Measurements from ENCODE around the gene SMCHD1.
A peak's percentile ranks its signal among the peaks of the same experiment; 100 is the strongest.
"Not testable (repeated sequence)": the region's sequence is repeated elsewhere in the genome, so short reads cannot be mapped to it uniquely, and the experiment has no call there.

SMCHD1 gene

DNA sequence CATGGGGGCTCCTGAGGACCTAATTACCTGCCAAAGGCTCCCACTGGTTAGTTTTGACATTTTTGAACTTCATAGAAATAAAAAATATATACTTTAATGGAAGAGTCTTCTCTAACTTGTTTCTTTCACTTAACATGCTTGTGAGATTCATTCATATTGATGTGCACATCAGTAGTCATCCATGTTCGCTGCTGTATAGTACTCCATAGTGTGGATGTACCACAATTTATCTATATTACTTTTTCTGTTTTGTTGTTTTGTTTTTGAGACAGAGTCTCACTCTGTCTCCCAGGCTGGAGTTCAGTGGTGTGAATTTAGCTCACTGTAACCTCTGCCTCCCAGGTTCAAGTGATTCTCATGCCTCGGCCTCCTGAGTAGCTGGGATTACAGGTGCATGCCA, 168.4 kb downstream of the SMCHD1 start:
- no peak for DNase-seq

DNA sequence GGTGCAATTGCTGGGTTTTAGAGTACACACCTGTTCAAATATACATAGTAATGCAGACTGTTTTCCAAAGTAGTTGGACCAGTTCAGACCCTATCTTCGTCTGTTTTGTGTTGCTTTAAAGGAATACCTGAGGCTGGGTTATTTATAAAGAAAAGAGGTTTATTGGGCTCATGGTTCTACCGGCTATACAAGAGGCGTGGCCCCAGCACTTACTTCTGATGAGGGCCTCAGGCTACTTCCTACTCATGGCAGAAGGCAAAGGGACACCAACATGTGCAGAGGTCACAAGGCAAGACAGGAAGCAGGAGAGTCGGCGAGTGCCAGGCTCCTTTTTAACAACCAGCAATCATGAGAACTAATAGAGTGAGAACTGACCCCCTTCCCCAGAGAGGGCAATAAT, 169.3 kb downstream of the SMCHD1 start:
- DNase-seq: no peak

DNA sequence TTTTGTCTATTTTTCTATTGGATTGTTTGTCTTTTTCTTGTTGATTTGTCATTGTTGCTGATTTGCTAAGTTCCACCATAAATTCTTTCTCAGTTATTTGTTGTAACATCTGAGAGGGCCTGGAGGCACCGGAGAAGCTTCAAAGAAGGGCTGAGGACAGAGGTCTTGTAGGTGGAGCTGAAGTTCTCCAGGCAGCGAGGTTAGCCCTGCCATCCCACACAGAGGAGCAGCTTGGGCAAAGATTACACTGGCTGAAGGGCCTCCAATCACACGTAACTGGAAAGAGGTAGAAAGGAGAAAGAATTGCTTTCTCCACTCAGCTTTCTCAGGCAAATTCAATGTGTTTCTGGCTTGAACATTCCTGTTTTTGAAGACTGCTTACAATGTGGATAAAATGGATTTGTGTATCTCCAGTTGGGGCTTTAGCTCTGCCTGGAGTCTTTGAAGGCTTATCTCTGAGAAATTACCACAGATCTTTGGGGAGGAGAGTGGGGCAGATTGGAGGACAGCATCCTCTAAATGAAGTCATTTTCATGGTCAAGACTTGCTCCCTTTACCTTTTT, 170.2 kb downstream of the SMCHD1 start:
- DNase-seq: no peak

DNA sequence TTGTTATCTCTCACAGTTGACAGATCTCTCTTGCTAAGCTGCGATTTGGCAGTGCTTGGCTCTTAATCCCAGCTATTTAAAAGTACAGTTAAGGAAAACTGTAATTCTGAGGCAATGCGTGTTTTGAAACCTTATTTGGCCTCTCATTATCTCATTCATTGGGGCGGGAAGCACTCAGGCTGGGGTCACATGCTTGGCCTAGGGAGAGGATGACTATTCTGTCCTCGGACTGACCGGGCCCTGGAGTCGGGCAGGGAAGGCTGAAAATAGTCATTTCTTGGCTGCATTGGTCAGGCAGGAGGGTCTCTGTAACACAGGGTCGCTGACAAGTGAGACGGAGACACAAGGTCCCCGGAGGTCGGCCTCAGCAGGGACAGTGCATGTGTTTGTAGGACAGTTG, 171.1 kb downstream of the SMCHD1 start:
- DNase-seq: peak; percentile 31

DNA sequence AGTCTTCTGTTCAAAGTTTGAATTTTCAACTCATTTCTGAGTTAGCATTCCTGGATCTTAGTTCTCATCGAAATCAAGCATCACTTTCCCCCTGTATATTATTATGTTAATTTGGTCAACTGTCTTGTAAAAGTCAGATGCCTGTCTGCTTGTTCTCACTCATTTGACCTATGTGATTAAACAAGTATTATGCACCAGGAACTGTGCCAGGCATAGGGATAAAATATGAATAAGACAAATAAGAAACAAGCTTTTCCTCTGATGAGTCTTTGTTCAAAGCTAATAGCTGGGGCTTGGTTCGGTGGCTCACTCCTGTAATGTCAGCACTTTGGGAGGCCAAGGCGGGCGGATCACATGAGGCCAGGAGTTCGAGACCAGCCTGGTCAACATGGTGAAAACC, 171.5 kb downstream of the SMCHD1 start:
- DNase-seq: no peak

DNA sequence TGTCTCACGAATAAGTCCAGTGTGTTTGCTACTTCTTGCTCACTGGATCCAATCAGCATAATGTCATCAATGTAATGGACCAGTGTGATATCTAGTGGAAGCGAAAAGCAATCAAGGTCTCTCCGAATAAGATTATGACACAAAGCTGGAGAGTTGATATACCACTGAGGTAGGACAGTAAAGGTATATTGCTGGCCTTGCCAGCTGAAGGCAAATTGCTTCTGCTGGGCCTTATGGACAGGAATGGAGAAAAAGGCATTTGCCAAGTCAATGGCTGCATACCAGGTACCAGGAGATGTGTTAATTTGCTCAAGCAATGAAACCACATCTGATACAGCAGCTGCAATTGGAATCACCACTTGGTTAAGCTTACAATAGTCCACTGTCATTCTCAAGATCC, 180.6 kb downstream of the SMCHD1 start:
- not testable (repeated sequence) for DNase-seq

DNA sequence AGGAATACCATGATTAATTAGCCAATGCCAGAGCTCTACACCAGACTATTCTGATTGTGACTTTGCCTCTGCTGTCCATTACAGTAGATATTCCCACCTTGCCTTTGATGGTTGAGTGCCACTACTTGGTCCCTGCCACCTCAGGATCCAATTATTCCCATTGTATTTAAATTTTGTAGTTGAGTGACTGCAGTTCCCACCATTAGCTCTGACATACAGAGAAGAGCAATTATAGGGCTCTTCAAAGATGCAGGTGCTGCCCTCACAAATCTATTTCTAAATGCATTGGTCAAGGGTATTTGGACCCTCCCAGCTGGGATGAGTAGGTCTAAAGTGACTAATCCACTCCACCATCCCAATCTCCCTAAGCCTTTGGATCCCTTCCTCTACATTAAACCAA, 181.8 kb downstream of the SMCHD1 start:
- DNase-seq: not testable (repeated sequence)

DNA sequence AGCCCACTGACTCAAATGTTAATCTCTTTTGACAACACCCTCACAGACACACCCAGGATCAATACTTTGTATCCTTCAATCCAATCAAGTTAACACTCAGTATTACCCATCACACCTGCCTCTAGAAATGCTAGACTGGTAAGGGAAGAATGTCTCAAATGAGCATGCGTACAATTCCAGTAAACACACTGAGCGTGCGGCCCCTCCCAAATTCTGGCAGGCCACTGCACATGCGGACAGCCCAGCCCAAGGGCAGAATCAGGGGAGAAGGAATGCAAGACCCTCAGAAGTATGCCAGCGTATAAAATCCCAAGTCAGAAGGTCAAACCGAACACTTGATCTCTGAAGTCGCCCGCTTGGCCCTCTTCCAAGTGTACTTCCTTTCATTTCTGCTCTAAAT, 183.7 kb downstream of the SMCHD1 start:
- DNase-seq: no peak

DNA sequence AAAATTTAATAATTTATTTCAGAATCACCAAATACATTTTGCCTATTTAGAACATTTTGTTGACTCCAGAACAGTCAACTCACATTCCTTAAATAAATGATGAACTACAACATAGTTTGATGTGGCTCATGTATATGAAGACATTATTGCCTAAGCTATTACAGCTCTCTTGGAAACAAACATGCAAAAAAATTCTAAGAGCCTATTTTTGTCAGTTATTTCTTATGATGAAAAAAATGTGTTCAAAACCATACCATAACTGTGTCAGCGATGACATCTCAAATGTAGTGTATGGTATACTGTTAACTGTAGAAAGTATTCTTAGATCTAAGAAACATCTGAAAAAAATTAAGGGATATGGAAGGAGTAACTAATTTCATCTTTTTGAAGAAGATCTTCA, 185.0 kb downstream of the SMCHD1 start:
- DNase-seq: no peak

DNA sequence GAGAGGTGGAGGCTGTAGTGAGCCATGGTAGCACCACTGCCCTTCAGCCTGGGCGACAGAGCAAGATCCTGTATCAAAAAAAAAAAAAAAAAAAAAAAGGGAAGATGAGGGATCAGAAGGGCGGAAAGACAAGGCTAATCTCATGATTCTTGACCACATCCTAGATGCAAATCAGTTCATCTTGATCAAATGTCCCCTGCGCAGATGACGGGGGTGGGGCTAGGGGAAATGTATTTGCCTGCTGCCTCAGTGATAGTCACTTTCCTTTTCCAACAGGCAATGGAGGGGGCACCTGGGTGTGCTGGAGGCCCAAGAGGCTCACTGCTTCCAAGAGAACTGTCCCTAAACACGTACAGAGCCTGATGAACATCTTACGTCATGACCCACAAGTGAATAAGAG, 187.6 kb downstream of the SMCHD1 start:
- DNase-seq: no peak

DNA sequence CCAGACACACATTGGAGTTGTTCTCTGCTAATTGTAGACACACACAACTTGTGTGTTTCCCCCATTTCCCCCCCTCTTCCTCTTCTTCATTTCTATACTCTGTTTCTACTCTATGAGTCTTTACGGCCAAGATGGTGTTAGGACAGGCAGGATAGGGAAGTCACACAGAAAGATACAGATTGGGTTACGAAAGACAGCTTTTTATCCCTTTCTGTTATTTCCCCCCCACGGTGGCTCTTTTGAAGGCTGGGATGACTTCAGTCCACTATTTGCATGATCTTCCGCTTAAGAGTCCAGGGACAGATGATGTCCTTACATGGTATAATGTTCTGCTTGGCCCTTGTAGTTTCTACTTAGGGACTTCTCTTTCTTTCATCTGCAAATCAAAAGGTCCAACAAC, 189.6 kb downstream of the SMCHD1 start:
- DNase-seq: no peak

DNA sequence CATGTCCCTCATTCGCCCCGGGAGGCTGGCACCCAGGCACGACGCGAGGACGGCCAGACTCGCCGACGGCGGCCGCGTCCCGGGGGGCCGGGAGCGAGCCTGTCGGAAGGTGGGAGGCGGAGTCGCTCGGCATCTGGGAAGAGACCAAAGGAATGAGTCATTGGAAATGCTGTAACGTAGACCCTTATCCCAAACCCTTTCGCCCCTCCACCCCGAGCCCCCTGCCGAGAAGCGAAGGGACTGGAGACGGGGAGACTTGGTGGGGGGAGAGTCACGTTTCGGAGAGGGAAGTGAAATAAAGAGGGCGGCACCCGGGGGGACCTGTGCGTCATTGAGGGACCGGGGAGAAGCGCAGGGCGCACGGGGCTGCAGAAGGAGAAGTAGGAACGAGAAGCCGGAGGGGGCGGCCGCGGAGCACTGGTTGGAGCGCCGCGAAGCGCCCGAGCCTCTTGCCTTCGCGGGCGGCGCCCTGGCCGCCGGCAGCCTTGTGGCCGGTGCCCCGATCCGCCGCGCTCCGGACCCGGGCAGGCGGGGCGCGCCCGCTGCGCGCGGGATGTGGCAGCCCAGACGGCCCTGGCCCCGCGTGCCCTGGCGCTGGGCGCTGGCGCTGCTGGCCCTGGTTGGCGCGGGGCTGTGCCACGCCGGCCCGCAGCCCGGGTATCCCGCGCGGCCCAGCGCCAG, 191.2 kb downstream of the SMCHD1 start, which contains the start of gene EMILIN2:
Gene EMILIN2, plus strand, starts transcription at position 371 of the 681 bp plus-strand sequence. Its CDS starts 183 bp downstream, at position 554.
- no peak for DNase-seq

DNA sequence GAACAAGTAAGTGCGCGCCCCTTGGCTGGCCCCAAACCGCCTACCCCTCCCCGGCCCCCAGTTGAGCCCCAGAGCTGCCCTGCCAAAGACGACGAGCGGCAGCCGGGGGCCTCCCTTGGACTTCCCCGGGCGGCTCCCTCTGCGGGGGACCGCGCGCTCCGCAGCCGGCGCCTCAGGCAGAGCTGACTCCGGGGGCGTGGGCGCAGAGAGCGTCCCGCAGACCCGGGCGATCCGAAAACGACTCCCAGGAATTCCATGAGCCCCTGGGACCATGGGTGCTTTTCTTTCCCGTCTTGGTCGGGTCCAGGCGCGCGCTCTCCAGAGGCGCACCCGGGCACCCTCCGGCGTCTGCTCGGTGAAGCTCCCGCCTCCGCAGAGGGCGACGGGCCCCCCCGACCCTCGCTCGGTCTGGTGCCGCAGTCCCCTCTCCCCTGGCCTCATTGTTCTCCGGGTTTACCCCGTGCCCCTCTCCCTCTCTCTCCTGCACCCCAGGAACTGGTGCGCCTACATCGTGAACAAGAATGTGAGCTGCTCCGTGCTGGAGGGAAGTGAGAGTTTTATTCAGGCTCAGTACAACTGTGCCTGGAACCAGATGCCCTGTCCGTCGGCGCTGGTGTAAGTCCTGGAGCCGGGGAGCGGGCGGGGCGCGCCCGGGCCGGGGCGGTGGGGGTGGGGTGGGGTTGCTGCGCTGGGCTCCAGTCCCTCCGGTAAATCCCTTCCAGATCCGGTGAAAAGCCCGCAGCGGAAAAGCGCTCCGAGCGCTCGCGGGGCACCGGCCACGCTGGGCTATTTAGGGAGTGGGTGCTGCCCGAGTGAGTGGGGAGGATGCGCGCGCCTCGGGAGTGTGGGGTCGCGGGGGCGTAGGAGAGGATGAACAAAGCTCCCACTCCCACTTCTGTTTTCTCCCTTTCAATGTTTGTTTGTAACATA, 192.1 kb downstream of the SMCHD1 start:
- DNase-seq: no peak

DNA sequence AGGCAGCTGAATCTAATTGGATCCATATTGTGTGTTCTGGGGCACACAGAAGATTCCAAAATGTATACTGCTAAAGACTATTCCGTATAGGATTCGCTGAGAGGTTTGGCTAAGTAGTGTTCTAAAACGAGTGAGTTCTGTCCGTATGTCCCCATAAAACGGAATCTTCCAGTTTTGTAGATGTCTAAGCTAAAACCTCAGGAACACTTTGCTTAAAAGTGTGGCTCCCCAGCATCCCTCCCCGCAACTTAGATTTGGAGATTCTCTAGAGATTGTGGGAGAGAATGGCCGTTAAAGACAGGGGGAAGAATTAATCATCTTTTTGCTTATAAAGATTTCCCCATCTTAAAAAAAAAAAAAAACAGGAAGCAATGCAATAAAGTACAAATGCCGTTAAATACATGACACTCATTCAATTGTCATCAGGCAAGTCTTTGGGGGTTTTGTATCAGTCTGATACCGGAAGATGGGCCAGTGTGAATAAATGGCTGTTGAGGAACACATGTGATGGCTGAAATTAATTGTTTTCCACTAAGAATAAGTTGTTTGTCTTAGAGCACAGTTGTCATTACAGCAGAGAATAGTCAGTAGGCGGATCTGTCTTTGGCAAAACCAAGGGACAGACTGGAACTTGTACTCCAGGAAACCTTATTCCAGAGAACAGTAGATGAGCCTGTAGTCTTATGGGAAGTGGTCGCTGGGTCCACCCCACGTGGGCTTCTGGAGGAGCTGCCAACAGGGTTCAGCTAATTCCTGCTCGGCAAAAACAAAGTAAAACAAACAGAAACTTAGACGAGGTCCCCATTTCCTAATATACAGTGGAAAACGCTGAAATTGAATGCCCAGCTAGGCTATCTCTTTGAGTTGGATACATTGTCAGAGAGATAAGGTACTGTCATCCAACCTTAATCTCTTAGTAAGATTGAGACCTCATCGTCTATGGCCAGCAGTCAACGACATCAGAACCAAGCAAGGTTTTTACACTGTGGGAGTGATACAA, 193.0 kb downstream of the SMCHD1 start:
- no peak for DNase-seq

DNA sequence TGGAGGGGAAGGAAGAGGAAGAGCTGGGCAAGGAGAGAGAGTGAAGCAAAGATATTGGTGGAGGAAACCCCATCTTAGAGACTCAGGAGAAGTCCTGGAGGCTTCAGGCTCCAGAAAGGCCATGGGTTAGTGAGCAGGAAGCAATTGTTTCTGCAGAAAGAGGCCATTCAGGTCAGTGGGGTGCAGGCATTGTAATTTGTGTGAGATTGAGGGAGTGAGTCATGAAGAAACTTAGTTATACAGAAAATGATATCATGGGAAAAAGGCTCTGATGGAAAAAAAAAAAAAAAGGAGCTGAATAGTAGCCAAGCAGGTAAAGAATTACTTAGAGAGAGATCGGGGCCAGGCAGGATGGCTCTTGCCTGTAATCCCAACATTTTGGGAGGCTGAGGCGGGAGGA, 195.3 kb downstream of the SMCHD1 start:
- DNase-seq: no peak

DNA sequence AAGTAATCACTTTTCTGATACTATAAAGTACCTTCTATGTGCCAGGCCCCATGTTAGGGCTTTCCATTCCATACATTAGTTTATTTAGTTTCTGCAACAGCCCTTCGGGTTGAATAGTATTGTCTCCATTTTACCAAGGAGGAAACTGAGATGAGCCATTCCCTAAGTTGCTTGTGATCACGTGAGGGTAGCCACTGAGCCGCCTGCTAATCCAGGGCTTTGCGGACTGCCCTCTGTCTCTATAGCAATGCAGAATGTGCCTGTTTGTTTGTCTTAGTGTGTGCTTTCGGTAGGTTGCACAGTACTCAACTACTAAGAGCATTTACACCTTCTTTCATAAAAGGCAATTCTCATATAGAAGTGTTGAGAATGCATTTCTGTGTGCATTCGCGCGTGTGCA, 196.2 kb downstream of the SMCHD1 start:
- DNase-seq: no peak

DNA sequence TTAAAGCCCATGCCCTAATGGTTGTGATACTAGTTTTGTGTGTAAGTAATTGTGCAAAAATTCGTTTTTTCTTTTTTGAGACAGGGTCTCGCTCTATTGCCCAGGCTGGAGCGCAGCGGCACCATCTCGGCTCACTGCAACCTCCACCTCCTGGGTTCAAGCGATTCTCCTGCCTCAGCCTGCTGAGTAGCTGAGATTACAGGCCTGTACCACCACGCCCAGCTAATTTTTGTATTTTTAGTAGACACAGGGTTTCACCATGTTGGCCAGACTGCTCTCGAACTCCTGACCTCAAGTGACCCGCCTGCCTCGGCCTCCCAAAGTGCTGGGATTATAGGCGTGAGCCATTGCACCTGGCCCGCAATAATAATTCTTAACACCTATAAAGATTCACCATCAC, 196.9 kb downstream of the SMCHD1 start:
- DNase-seq: not testable (repeated sequence)

DNA sequence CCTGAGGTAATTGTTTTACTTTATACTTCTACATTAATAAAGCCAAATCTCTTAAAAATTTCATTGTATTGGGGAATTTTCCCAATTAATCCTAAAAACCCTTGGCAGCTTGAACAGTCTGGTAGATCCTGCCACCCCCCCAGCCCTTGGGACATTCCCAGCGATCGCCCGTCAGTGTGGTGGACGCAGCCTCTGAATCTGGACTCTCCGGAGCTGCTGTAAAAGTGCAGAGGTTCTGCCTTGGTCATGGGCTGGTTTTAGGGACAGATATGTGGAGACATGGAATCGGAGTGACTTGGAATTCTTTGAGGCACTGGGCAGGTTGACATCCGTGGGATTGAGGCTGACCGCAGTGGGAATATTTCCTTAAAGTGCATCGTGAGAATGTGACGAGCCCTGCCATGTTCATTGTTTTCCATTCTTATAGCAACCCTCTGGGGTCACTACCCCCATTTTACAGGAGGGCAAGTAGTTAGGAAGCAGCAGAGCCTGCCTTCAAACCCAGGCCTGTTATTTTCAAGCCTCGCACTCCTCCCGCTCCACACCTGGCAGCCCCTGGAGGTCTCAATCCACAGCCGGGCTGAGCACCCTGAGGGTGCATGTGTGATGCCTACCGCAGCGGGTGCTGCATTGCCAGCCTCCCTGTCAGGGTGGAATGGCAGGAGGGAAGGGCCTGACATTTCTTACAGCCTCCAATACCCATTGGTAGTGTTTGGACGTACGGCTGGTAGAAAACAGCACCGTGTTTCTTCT, 197.8 kb downstream of the SMCHD1 start:
- no peak for DNase-seq

DNA sequence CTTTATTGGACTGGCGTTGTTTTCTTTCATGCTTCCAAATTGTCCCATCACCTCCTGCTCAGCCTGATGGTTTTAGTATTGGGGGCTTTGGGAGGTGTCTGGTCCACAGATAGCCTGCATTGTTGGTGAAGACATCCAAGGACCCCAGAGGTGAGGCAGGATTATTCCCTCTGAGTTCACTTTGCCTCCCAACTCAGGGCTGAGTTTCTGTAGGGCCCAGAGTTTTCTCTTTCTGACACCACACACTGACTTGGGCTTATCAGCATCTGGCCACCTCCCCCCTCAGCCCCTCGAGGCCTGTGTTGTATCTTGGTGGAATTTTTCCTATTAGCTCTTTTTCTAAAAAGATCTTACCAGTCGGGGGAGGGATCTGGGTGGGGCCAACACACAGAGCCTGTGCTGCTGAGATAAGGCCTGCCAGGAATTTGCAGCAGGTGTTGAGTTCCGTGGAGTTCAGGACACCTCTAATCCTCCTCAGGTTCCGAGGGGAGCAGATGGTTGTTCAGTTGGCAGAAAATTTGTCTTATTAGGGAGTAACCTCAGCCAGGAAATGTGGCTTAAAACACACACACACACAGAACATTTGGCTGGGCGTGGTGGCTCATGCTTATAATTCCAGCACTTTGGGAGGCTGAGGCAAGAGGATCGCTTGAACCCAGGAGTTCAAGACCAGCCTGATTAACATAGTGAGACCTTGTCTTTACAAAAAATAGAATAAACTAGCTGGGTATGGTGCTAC, 198.6 kb downstream of the SMCHD1 start:
- no peak for DNase-seq

All from OCI-M1 (cell line).